ENCODE data around the gene MTA1.

MTA1 gene

GRCh38 chr14:105498430-105499255, 79.0 kb downstream of the MTA1 start:
- no peak for DNase-seq (ENCODE audit: low read depth in 2 of 2)

GRCh38 chr14:105499256-105500035, 79.8 kb downstream of the MTA1 start:
- DNase-seq (ENCODE audit: low read depth in 2 of 2) = no peak

GRCh38 chr14:105500036-105500725, 80.6 kb downstream of the MTA1 start:
- DNase-seq (ENCODE audit: low read depth in 2 of 2) = no peak

GRCh38 chr14:105500726-105501101, 81.1 kb downstream of the MTA1 start:
- no peak for DNase-seq (ENCODE audit: low read depth in 2 of 2)

GRCh38 chr14:105501504-105502291, 82.1 kb downstream of the MTA1 start:
- no peak for DNase-seq (ENCODE audit: low read depth in 2 of 2)

- DNase-seq (ENCODE audit: low read depth in 2 of 2) = no peak
Measured at GRCh38 chr14:105502446-105503295, 83.0 kb downstream of the MTA1 start.

- no peak for DNase-seq (ENCODE audit: low read depth in 2 of 2)
Measured at GRCh38 chr14:105503296-105503640, 83.6 kb downstream of the MTA1 start.

GRCh38 chr14:105503935-105504692, 84.5 kb downstream of the MTA1 start:
- no peak for DNase-seq (ENCODE audit: low read depth in 2 of 2)

- DNase-seq (ENCODE audit: low read depth in 2 of 2) = no peak
Measured at GRCh38 chr14:105505101-105505500, 85.5 kb downstream of the MTA1 start.

- DNase-seq (ENCODE audit: low read depth in 2 of 2) = no peak
Measured at GRCh38 chr14:105507247-105507646, 87.6 kb downstream of the MTA1 start.

- DNase-seq (ENCODE audit: low read depth in 2 of 2) = no peak
Measured at GRCh38 chr14:105508069-105508468, 88.4 kb downstream of the MTA1 start.

GRCh38 chr14:105508601-105509000, 89.0 kb downstream of the MTA1 start:
- DNase-seq (ENCODE audit: low read depth in 2 of 2) = no peak

GRCh38 chr14:105517096-105517495, 97.5 kb downstream of the MTA1 start:
- DNase-seq (ENCODE audit: low read depth in 2 of 2) = no peak

- DNase-seq (ENCODE audit: low read depth in 2 of 2) = no peak
Measured at GRCh38 chr14:105519946-105520698, 100.5 kb downstream of the MTA1 start.
